Thyroid gland (tissue), 4 donors: ENCODE data around the gene ATP2C1.
A peak's percentile ranks its signal among the peaks of the same experiment; 100 is the strongest.

ENCODE experiments used
- POLR2A ChIP-seq, 2 donors: fragments of 450-650 bp; IDR thresholded peaks; one replicate each; pipeline ENCODE4 v1.6.1; 2017; ENCODE audit warnings: antibody characterized with exemption in 2 of 2, mild to moderate bottlenecking in 2 of 2, moderate library complexity in 1 of 2
- TF ChIP-seq, protein P1 (sequence below), 6 experiments: fragments of 200-600 bp in 3 of 6; fragments of 450-650 bp in 3 of 6; sonication (generic) in 3 of 6; IDR thresholded peaks; one replicate each; pipeline ENCODE4 v1.5.1; 2016 to 2019; ENCODE audit warnings: antibody characterized with exemption in 6 of 6, mild to moderate bottlenecking in 2 of 6, inconsistent platforms in 1 of 6, moderate library complexity in 1 of 6

GRCh38 chr3:130892759-130893375 is 1.0 kb upstream of the ATP2C1 start:
- TF ChIP-seq, protein P1, sequence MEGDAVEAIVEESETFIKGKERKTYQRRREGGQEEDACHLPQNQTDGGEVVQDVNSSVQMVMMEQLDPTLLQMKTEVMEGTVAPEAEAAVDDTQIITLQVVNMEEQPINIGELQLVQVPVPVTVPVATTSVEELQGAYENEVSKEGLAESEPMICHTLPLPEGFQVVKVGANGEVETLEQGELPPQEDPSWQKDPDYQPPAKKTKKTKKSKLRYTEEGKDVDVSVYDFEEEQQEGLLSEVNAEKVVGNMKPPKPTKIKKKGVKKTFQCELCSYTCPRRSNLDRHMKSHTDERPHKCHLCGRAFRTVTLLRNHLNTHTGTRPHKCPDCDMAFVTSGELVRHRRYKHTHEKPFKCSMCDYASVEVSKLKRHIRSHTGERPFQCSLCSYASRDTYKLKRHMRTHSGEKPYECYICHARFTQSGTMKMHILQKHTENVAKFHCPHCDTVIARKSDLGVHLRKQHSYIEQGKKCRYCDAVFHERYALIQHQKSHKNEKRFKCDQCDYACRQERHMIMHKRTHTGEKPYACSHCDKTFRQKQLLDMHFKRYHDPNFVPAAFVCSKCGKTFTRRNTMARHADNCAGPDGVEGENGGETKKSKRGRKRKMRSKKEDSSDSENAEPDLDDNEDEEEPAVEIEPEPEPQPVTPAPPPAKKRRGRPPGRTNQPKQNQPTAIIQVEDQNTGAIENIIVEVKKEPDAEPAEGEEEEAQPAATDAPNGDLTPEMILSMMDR (IDR thresholded peaks at IDR 0.05) = peak; percentile 51 to 89 (median 82)
- TF ChIP-seq POLR2A (IDR thresholded peaks at IDR 0.05) = no peak
